Superior temporal gyrus (tissue), 1 donor: Measurements from ENCODE around the gene FIBCD1.

ENCODE experiments used
- DNase-seq: peaks from one replicate; pipeline ENCODE4 v3.0.0-alpha.2; 2016; ENCODE audit errors: extremely low spot score

The FIBCD1 gene, protein sequence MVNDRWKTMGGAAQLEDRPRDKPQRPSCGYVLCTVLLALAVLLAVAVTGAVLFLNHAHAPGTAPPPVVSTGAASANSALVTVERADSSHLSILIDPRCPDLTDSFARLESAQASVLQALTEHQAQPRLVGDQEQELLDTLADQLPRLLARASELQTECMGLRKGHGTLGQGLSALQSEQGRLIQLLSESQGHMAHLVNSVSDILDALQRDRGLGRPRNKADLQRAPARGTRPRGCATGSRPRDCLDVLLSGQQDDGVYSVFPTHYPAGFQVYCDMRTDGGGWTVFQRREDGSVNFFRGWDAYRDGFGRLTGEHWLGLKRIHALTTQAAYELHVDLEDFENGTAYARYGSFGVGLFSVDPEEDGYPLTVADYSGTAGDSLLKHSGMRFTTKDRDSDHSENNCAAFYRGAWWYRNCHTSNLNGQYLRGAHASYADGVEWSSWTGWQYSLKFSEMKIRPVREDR

DNA sequence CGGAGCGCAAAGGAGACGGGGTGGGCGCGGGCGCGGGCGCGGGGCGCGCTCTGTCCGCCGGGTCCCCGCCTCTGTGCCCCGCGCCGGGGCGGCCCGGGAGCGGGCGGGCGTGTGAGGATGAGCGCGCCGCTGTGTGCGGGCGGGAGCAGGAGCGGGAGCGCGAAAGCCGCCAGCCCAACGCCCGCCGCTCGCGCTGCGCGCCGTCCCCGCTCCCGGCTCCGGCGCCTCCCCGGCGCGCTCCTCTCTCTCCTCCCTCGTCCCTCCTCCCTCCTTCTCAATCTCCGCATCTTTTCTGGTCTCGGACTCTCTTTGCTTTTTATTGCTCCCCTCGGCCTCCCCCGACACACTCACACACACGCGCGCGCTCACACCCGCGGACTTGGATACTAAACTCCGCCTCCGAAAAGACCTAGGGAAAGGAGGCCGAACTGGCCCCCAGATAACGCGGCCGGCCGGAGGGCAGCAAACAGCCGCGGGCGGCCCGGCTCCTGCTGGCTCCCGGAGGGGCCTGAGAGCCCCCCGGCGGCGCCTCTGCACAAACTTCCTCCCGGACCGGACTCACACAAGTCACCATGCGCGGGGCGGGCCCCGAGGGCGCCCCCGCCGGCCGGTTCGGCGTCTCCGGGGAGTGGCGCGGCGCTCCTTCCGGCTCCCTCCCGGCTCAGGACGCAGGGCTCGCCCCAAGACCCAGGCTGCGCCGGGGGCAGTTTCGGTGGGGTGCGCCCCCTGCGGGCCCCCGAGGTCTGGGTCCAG lies at the start of gene FIBCD1:
TSS of gene FIBCD1 (minus strand) at position 596 of the 753 bp plus-strand sequence. CDS start 640 bp downstream, outside the sequence.
- DNase-seq, result no peak

GRCh38 chr9:130988400-130988747 lies 49.3 kb upstream of the FIBCD1 start:
- DNase-seq, result no peak

DNA sequence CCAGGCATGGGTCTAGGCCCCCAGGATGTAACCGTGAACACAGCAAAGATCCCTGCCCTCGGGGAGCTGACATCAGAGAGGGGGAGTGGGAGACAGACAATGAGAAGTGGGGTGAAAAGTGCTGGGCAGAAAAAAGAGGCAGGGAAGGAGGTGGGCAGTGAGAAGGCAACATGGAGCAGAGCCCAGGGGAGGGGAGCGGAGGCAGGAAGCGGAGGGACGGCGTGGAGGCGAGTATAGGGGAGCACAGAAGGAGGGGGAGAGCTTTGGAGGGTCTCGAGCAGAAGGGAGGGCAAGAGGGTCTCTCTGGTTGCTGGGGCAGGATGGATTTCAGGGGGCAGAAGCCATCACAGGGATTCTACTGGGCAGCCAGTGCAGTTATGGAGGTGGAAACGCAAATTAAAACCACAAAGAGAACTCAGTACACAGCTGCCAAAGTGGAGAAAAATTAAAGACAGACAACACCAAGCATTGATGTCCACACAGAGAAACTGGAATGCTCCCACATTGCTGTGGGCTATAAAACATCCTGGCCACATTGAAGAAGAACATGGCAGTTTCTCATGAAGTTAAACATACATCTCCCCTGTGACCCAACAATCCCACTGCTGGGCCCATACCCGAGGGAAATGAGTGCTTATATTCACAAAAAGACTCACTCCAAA lies 48.8 kb upstream of the FIBCD1 start:
- no peak for DNase-seq

DNA sequence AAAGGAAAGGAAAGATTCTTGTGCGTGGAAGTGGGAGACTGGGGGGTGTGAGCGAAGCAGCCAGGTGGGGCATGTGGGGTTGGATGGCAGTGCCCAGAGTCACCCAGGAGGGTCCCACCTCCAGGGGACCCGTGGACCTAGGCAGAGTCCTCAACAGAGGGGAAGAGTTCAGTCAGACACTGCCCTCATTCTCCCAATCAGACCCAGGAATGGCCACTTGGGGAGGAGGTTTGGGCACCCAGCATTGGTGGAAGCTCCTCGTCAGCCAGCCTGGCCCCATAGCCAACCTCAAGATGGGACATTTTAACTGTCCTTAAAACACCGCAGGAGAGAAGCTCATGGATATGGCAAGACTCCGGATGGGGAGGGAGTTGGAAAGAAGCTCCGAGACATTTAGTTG lies 48.0 kb upstream of the FIBCD1 start:
- DNase-seq, result no peak

GRCh38 chr9:130986356-130986965 lies 47.4 kb upstream of the FIBCD1 start:
- no peak for DNase-seq

DNA sequence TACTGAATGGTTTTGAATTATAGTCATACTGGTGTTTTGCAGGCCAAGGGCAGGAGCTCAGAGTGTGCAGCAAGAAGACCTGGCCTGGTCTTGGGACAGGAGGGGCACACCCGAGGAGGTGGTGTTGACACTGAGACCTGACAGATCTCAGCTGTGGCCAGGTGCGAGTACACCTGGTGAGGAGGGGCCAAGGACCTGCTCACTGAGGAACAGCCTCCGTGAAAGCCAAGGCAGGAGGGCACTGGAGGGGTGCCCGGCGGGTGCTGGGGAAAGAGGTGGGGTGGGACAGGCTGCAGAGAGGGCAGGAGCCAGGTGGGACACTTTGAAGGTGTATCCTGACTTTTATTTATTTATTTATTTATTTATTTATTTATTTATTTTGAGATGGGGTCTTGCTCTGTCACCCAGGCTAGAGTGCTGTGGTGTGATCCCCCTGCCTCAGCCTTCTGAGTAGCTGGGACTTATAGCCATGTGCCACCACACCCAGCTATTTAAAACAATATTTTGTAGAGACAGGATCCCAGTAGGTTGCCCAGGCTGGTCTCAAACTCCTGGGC lies 46.6 kb upstream of the FIBCD1 start:
- no peak for DNase-seq

DNA sequence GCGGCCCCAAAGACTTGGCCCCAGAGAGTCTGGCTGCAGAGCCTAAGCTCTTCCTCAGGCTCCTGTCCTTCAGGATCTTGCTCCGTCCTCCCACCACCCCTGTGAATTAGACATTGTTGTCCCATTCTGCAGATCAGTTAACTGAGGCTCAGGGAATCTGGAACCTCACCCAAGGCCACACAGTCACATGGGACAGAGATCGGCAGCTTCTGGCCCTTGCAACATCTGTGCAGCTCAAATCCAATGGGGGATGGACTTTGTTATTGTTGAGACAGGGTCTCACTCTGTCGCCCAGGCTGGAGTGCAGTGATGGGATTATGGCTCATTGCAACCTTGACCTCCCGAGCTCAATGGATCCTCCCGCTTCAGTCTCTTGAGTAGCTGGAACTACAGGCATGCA lies 46.0 kb upstream of the FIBCD1 start:
- no peak for DNase-seq

DNA sequence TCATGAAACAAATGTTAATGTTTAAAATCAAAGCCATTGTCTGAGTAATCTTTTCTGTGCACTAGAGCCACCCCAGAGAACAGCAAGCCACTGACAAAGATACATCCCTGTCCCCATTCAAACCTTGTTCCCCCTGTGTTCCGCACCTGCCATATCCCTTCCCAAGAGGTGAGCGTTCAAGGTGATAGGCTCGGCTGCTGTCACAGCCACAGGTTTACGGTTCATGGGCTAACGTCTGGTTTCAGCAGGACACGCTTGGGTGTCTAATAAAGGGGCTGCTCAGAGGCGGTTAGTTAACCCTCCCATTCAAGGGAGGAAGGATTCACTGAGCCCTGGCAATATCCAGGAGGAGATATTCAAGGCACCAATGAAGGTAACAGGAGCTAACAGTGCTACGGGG lies 45.5 kb upstream of the FIBCD1 start:
- DNase-seq, result no peak

DNA sequence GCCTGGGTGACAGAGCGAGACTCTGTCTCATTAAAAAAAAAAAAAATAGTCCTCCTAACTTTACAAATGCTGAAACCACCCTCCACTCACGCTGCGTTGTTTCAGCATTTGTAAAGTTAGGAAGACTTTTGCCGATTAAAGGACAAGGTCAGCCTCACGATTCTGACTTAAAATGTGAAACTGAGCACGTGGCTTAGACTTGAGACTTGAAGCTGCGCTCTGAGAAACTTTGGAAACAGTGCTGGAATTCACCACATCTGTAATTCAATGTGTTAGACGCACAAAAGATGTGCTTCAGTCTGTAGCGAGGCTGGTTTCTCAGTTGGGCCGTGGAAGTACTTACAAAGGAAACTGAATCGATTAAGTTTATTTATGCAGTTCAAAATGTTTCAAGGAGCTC lies 44.9 kb upstream of the FIBCD1 start:
- no peak for DNase-seq

DNA sequence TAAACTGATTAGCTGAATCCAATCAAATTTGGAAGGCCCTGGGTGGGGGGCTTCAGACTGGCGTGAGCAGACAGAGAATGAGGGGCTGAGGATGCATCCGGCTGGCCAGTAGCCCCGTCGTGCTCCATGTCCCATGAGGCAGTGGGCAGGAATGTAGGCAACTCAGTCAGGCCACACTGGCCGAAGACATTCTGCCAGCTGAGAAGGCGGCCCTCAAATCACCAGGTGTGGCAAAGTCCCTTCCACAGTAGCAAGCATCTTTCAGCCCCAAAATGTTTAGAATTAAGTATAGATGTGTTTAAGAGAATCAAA lies 44.3 kb upstream of the FIBCD1 start:
- no peak for DNase-seq

GRCh38 chr9:130982636-130983358 lies 43.8 kb upstream of the FIBCD1 start:
- no peak for DNase-seq

DNA sequence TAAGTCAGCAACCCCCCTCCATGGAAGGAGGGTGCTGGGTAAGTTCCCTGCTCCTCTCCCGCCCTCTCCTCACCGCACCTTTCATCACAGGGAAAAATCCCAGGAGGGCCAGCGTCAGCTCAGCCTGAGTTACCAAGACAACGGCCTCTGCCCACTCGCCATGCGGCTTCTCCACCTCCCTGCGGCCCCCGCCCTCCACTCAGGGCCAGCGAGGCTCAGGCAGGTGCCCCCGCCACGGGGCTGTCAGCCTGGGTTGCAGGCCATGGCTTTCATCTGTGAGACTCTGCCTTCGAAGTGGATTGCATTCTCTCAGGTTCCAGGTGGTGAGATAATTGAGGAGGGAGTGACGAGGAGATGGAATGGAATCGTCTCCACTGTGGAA lies 42.7 kb upstream of the FIBCD1 start:
- DNase-seq, result no peak

DNA sequence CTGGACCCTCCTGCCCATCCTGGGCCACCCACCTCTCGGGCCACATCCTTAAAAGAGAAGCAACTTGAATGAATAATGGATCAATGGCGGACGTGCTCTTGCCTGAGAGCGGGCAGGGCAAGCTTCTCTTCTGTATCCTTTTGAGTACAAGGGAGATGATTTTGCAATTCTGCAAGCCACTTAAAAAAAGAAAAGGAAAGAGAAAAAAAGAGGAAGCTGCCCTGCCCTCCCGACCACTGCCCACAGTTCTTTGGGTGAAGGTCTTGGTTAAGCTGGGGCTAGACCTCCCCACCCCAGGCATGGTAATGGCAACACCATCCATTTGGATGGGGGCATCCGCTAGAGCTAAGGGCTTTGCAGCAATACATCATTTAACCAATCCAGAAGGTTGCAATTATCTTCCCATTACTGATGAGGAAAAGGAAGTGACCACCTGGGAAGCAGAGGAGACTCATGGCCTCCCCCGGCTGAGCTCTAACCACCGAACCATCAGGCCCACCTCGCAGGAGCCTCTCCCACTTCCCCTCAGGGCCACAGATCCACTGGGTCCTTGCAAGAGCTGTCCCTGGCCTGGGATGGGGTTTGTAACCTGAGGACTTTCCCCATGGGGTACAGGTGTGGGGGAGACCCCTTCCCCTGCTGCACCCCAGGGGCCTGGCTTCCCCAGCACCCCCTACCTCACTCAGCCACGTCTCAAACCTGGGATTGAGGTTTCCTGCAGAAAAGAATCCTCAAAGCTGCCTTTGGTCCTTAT lies 42.1 kb upstream of the FIBCD1 start:
- DNase-seq, result no peak

DNA sequence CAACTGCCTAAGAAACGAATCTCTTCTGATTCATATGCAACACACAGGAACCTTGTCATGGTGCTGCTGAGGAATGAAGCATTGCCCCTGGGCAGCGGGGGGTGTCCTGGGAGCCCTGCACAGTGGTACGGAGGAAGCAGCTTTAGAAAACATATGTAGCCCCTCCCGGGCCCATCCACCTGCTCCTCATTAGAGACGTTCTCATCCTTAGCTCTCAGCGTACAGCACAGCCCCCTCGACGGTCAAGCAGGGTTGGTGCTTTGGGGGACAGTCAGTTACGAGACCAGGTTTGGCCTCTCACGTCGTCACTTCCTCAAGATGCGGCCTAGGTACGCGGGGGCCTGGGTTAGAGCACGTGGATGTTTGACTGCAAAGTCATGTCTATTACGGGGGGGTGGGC lies 41.5 kb upstream of the FIBCD1 start:
- no peak for DNase-seq

DNA sequence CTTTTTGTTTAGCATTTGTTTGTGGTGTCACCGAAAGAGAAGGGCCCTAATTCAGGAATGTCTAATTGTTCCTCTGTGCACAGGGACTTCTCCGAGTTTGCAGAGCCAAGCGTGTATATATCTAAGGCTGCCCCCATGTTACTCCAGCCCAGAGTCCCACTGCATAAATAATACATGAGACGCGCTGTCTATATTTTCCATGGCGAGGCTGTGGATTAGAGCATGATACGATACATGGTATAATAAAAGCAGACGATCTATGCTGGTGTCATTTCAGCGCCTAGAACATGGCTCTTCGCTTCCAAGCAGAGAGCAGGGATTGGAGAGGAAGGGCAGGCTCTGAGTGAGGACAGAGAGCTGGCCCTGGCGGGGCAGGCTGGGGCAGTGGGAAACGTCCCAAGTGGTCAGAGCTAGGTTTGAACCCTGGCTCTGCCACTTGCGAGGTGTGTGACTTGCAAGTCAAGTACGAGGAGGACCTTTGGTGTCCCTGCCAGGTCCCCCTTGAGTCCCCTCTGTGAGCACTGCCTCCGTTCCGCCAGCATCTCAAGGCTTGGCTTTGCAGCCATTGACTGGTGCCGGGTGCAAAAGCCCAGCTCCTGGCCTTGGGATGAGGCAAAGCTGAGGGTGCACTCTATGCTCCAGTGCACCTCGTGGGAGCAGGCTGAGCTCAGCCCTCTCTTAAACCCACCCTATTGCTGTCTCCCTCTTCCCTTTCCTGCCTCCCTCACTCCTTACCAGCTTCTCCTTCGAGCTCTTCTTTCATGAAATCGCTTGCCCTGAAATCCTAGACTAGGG lies 40.7 kb upstream of the FIBCD1 start:
- DNase-seq, result no peak

GRCh38 chr9:130977811-130978221 lies 38.8 kb upstream of the FIBCD1 start:
- no peak for DNase-seq

DNA sequence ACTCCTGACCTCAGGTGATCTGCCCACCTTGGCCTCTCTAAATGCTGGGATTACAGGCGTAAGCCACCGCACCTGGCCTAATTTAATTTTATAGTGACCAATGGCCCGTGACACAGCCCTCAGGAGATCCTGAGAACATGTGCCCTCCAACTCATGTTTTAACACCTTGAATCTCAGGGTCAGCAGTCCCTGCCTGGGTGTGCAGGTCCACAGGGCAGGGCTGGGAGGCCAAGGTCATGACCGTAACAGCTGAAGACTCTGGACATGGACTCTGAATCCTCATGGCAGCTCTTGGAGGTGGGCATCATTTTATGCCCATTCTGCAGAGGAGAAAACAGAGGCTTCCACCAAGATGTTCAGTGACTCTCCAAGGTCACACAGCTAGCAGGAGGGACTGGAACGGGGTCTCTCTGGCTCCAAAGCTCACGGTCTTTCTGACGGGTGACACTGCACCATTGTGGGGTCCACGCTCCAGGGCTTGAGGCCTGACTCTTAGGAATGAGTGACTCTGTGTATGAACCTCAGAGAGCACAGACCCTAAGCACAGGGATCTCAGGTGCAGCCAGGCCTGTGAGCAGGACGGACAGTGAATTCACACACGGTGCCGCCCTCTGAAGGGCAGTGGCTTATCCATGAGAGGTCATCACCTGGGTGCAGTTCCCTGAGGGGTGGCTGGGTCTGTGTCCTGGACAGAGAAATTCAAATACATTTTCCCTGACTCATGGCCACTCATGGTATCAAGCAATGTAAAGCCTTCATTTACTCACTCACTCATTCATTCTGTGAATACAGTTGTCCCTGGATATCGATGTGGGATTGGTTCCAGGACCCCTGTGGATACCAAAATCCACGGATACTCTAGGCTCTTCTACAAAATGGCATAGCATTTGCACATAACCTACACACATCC lies 37.1 kb upstream of the FIBCD1 start:
- DNase-seq, result no peak

GRCh38 chr9:130975156-130975555 lies 36.1 kb upstream of the FIBCD1 start:
- DNase-seq, result no peak

DNA sequence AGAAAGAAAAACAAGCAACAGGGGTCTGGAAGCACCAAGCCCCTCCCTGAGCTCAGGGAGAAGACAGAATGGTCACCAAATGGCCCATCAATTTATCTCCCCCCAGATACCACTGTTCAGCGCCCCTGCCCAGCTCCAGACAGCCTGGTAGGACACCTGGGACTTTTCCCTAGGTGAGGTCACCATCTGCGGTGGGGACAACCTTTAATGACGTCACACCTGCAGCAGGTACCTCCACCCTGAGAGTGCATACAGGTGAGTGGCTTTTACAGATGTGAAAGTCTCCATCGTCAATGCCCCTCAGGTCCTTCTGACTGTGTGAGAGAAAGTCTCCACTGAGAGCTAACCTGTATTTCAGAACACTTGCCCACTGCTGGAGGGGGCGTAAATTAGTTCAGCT lies 35.6 kb upstream of the FIBCD1 start:
- no peak for DNase-seq
